Panc1 (cell line): ENCODE results near the gene CTAG1A. TPM values are rescaled to one million over a fixed set of nuclear protein-coding genes. Genes with fewer than 3 reads are reported as not detected.

Experiments used
- ATAC-seq: fragments of 200-7000 bp; cut with Tn5 transposase; 2 replicates; pipeline ENCODE4 v1.9.1; 2020; ENCODE audit warnings: mild to moderate bottlenecking, moderate library complexity
- BruUV-seq: library from RNA; stranded (reverse); fragments of 400-500 nt; replicated peaks from 2 replicates; lab custom pipeline; 2021; lab: Mats Ljungman, UMichigan
- CTCF ChIA-PET: fragments of 300-600 bp; sonication (Branson Sonifier 250); formaldehyde crosslinking; loops from one replicate; lab custom pipeline; 2022; ENCODE audit warnings: antibody characterized with exemption; lab: Charles Lee
- POLR2A ChIA-PET: fragments of 300-600 bp; sonication (Branson Sonifier 250); formaldehyde crosslinking; loops from one replicate; lab custom pipeline; 2022; ENCODE audit warnings: antibody characterized with exemption; lab: Charles Lee
- DNase-seq: peaks from one replicate; pipeline ENCODE4 v3.0.0-alpha.2; 2010; ENCODE audit warnings: low read depth, low spot score
- H3K27ac ChIP-seq: 2 replicates; pipeline ENCODE4 v1.5.1; 2011; ENCODE audit warnings: mild to moderate bottlenecking, low read length, inconsistent platforms
- H3K27me3 ChIP-seq: fragments of 200-500 bp; sonication (Bioruptor generic); 2 replicates; pipeline ENCODE4 v1.6.0; 2014; ENCODE audit warnings: low read length, inconsistent platforms; ENCODE audit not compliant: control insufficient read depth, insufficient read depth
- H3K36me3 ChIP-seq: fragments of 200-500 bp; sonication (Bioruptor generic); 2 replicates; pipeline ENCODE4 v1.5.1; 2014; ENCODE audit warnings: inconsistent platforms, mild to moderate bottlenecking, low read length, moderate library complexity; ENCODE audit not compliant: control insufficient read depth, insufficient read depth
- H3K4me1 ChIP-seq: 2 replicates; pipeline ENCODE4 v1.5.1; 2011; ENCODE audit warnings: inconsistent platforms, mild to moderate bottlenecking, low read length, moderate library complexity; ENCODE audit not compliant: control insufficient read depth, insufficient read depth
- H3K4me3 ChIP-seq, 2 experiments: 2 replicates each; pipeline ENCODE4 v1.5.1; 2011 to 2012; ENCODE audit warnings: low read depth in 2 of 2, low read length in 2 of 2, mild to moderate bottlenecking in 2 of 2, inconsistent platforms in 1 of 2, moderate library complexity in 1 of 2
- H3K9me3 ChIP-seq: fragments of 200-500 bp; sonication (Bioruptor generic); 2 replicates; pipeline ENCODE4 v1.5.1; 2014; ENCODE audit warnings: low read depth, mild to moderate bottlenecking, inconsistent platforms, low read length, moderate library complexity; ENCODE audit not compliant: control insufficient read depth, insufficient read depth
- CTCF ChIP-seq: fragments of 450-650 bp; IDR thresholded peaks from 2 replicates; pipeline ENCODE4 v1.5.1; 2017; ENCODE audit warnings: mild to moderate bottlenecking
- POLR2AphosphoS5 ChIP-seq: IDR thresholded peaks from 2 replicates; pipeline ENCODE4 v1.6.1; 2012; ENCODE audit warnings: mild to moderate bottlenecking, low read depth, low read length, moderate library complexity
- REST ChIP-seq, 2 experiments: IDR thresholded peaks; 2 replicates each; pipeline ENCODE4 v1.6.1; 2011 to 2012; ENCODE audit warnings: low read depth in 2 of 2, control low read depth in 1 of 2, low read length in 1 of 2, mild to moderate bottlenecking in 1 of 2, moderate library complexity in 1 of 2; ENCODE audit not compliant: insufficient read depth in 1 of 2
- SIN3A ChIP-seq: IDR thresholded peaks from 2 replicates; pipeline ENCODE4 v1.6.1; 2012; ENCODE audit warnings: low read depth, mild to moderate bottlenecking, low read length, moderate library complexity, borderline replicate concordance; ENCODE audit not compliant: insufficient read depth
- TCF7L2 ChIP-seq: IDR thresholded peaks from 2 replicates; pipeline ENCODE4 v1.6.1; 2011; ENCODE audit warnings: mild to moderate bottlenecking, low read depth, low read length, inconsistent platforms
- in situ Hi-C: cut with HindIII; loops from 2 replicates; pipeline ENCODE4 v1.10.0; 2016; ENCODE audit warnings: low sequenced_read_pairs, low pct_unique_long_range_greater_than_20kb
- intact Hi-C: fragments of 100-400 bp; cut with micrococcal nuclease; formaldehyde crosslinking; loops from one replicate; pipeline ENCODE4 v1.10.0; 2022; ENCODE audit not compliant: unreplicated experiment
- total RNA-seq: library from RNA; stranded (reverse); gene quantifications from one replicate; pipeline ENCODE4 v1.2.1, GENCODE V29; 2021; ENCODE audit not compliant: unreplicated experiment

The CTAG1A gene
- total RNA-seq, 1 experiment from 2014 or later: not detected

- DNase-seq (no peak), ATAC-seq (peak; percentile 89)
- BruUV-seq: no TSS peak
- ChIA-PET POLR2A (interaction anchor here (0.6 to 1.4 kb wide), 3 partner anchors 149 to 258 kb away, joined by 3 to 9 read pairs (median 5); partner anchors contain the start of genes MPP1 and RPL10), CTCF (no interaction called here)
- no peaks in the 10 kb centered on the region for H3K9me3 ChIP-seq
- peaks cover 8% of the 10 kb centered on the region for H3K36me3 ChIP-seq
- TF ChIP-seq POLR2AphosphoS5: peak; percentile 76
- TF ChIP-seq SIN3A: peak; percentile 92; the same call in 1 of the 2 replicates
- TF ChIP-seq CTCF: no peak
- no peak for TF ChIP-seq TCF7L2
- peak within 1 kb of the TSS; percentile 99 for H3K27ac ChIP-seq
- peaks cover 45% of the 10 kb centered on the region for H3K4me1 ChIP-seq
- H3K4me3 ChIP-seq: peak within 1 kb of the TSS; percentile 77 to 98
- no peaks in the 10 kb centered on the region for H3K27me3 ChIP-seq
- in situ Hi-C loops: no loop called here
- intact Hi-C loops: no loop called here
Observed at GRCh38 chrX:154547245-154548027, 37.5 kb upstream of the CTAG1A start, which contains the start of gene IKBKG. TSS of gene IKBKG (plus strand) at chrX:154547620. CDS start at chrX:154552003, 4,383 bp downstream.

GRCh38 chrX:154548028-154548316, 37.0 kb upstream of the CTAG1A start:
- DNase-seq: no peak
- Histone ChIP-seq H3K27ac (peak overlapping the region; percentile 99), H3K36me3 (peaks cover 8% of the 10 kb centered on the region), H3K4me3 (peak overlapping the region; percentile 77 to 98), H3K9me3 (no peaks in the 10 kb centered on the region), H3K4me1 (peaks cover 39% of the 10 kb centered on the region), H3K27me3 (no peaks in the 10 kb centered on the region)
- POLR2A ChIA-PET: no interaction called here
- TF ChIP-seq POLR2AphosphoS5: no peak
- TF ChIP-seq CTCF: no peak
- no peak for TF ChIP-seq SIN3A
- TF ChIP-seq TCF7L2: no peak
- no peak for TF ChIP-seq REST (IDR thresholded peaks at IDR 0.05; ENCODE audit: insufficient read depth in 1 of 2, low read depth in 2 of 2, low read length in 1 of 2)
- intact Hi-C loops (no loop called here), in situ Hi-C loops (no loop called here)
- no peak for ATAC-seq
- CTCF ChIA-PET: no interaction called here
- no TSS peak for BruUV-seq
